HepG2 (cell line): Measurements from ENCODE around the gene CAMK2N2.

Source experiments
- ATF1 ChIP-seq: IDR thresholded peaks from 2 replicates; pipeline ENCODE4 v1.6.1; 2016; ENCODE audit warnings: mild to moderate bottlenecking, control low read depth
- ATM ChIP-seq: fragments of 450-650 bp; IDR thresholded peaks from 2 replicates; pipeline ENCODE4 v1.7.1; 2017; ENCODE audit warnings: mild to moderate bottlenecking, borderline replicate concordance
- FOXA1 ChIP-seq, 2 experiments: fragments of 450-650 bp in 1 of 2; sonication (generic) in 1 of 2; formaldehyde crosslinking in 1 of 2; IDR thresholded peaks; 2 replicates each; pipeline versions ENCODE4 v1.4.0 to v1.6.1; 2016 to 2020; ENCODE audit warnings: missing genetic modification reagents in 1 of 2
- FOXM1 ChIP-seq: sonication (generic); formaldehyde crosslinking; IDR thresholded peaks from 2 replicates; pipeline ENCODE4 v1.5.0; 2020; ENCODE audit warnings: missing genetic modification reagents
- KDM5A ChIP-seq: fragments of 200-600 bp; sonication (generic); IDR thresholded peaks from 2 replicates; pipeline ENCODE4 v1.7.0; 2018; ENCODE audit warnings: antibody characterized with exemption, mild to moderate bottlenecking, low read length, borderline replicate concordance
- MEIS2 ChIP-seq: sonication (generic); formaldehyde crosslinking; IDR thresholded peaks from 2 replicates; pipeline ENCODE4 v1.9.0; 2021; ENCODE audit warnings: mild to moderate bottlenecking, missing genetic modification reagents
- SMC3 ChIP-seq: IDR thresholded peaks from 2 replicates; pipeline ENCODE4 v1.6.1; 2011; ENCODE audit warnings: low read length, improper control_type of control experiment
- SP1 ChIP-seq, 2 experiments: fragments of 450-650 bp in 1 of 2; sonication (generic) in 1 of 2; formaldehyde crosslinking in 1 of 2; IDR thresholded peaks; 2 replicates each; pipeline versions ENCODE4 v1.4.0 to v1.6.1; 2016 to 2020; ENCODE audit warnings: missing genetic modification reagents in 1 of 2
- SRSF9 ChIP-seq: fragments of 200-400 bp; formaldehyde crosslinking; IDR thresholded peaks from 2 replicates; pipeline ENCODE4 v1.6.1; 2018; ENCODE audit warnings: borderline replicate concordance, mild to moderate bottlenecking, low read depth, low read length; ENCODE audit not compliant: insufficient read depth, poor library complexity, severe bottlenecking
- ZNF354B ChIP-seq: sonication (generic); formaldehyde crosslinking; IDR thresholded peaks from 2 replicates; pipeline ENCODE4 v1.8.0; 2022; ENCODE audit warnings: mild to moderate bottlenecking, missing genetic modification reagents
- ZNF619 ChIP-seq: sonication (generic); formaldehyde crosslinking; IDR thresholded peaks from 2 replicates; pipeline ENCODE4 v1.4.0; 2020; ENCODE audit warnings: mild to moderate bottlenecking, missing genetic modification reagents
- TF ChIP-seq, protein P1 (sequence below): sonication (generic); formaldehyde crosslinking; IDR thresholded peaks from 2 replicates; pipeline ENCODE4 v1.5.0; 2020; ENCODE audit warnings: mild to moderate bottlenecking, missing genetic modification reagents, moderate library complexity
- TF ChIP-seq, protein P2 (sequence below), 2 experiments: sonication (generic) in 1 of 2; formaldehyde crosslinking in 1 of 2; IDR thresholded peaks; 2 replicates each; pipeline versions ENCODE4 v1.5.1 to v1.6.1; 2011 to 2020; ENCODE audit warnings: borderline replicate concordance in 1 of 2, low read depth in 1 of 2, low read length in 1 of 2, mild to moderate bottlenecking in 1 of 2, missing genetic modification reagents in 1 of 2, moderate library complexity in 1 of 2
- TF ChIP-seq, protein P3 (sequence below): IDR thresholded peaks from 2 replicates; pipeline ENCODE4 v1.6.1; 2016; ENCODE audit warnings: missing compliant biosample characterization, missing genetic modification reagents, borderline replicate concordance

DNA sequence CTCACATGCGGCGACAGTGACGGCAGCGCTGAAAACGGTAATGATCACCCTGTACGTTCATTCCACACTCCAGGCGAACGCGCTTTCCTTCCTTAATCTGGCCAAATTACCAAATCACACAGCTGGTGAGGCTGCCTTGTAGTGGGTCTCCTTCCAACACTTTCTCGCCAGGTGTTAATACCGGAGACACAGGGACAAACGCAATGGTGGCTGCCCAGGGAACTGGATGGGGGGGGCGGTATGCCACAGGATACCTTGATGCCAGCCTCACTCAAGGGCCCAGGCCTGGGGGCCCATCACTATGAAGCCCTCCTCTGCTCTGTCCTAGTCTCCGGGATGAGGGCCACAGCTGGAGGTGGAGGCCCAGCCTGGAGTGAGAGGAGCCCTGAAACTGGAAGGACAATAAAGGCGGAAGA, 1.4 kb upstream of the CAMK2N2 start:
- no peak for TF ChIP-seq ZNF619 (CRISPR knock-in tag)
- TF ChIP-seq, protein P1, sequence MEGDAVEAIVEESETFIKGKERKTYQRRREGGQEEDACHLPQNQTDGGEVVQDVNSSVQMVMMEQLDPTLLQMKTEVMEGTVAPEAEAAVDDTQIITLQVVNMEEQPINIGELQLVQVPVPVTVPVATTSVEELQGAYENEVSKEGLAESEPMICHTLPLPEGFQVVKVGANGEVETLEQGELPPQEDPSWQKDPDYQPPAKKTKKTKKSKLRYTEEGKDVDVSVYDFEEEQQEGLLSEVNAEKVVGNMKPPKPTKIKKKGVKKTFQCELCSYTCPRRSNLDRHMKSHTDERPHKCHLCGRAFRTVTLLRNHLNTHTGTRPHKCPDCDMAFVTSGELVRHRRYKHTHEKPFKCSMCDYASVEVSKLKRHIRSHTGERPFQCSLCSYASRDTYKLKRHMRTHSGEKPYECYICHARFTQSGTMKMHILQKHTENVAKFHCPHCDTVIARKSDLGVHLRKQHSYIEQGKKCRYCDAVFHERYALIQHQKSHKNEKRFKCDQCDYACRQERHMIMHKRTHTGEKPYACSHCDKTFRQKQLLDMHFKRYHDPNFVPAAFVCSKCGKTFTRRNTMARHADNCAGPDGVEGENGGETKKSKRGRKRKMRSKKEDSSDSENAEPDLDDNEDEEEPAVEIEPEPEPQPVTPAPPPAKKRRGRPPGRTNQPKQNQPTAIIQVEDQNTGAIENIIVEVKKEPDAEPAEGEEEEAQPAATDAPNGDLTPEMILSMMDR (CRISPR knock-in tag), result no peak
- TF ChIP-seq SMC3, result no peak
- TF ChIP-seq, protein P2, sequence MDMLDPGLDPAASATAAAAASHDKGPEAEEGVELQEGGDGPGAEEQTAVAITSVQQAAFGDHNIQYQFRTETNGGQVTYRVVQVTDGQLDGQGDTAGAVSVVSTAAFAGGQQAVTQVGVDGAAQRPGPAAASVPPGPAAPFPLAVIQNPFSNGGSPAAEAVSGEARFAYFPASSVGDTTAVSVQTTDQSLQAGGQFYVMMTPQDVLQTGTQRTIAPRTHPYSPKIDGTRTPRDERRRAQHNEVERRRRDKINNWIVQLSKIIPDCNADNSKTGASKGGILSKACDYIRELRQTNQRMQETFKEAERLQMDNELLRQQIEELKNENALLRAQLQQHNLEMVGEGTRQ (IDR thresholded peaks at IDR 0.05; ENCODE audit: low read depth, low read length), result no peak
- TF ChIP-seq, protein P2 (CRISPR knock-in tag; IDR thresholded peaks at IDR 0.05; ENCODE audit: borderline replicate concordance), result no peak
- no peak for TF ChIP-seq ATF1 (CRISPR knock-in tag)
- TF ChIP-seq SP1 (IDR thresholded peaks at IDR 0.05), result no peak
- TF ChIP-seq SP1 (CRISPR knock-in tag; IDR thresholded peaks at IDR 0.05), result no peak
- TF ChIP-seq KDM5A, result no peak
- no peak for TF ChIP-seq ZNF354B (CRISPR knock-in tag)
- no peak for TF ChIP-seq FOXM1 (CRISPR knock-in tag)
- no peak for TF ChIP-seq MEIS2 (CRISPR knock-in tag)
- no peak for TF ChIP-seq SRSF9
- TF ChIP-seq, protein P3, sequence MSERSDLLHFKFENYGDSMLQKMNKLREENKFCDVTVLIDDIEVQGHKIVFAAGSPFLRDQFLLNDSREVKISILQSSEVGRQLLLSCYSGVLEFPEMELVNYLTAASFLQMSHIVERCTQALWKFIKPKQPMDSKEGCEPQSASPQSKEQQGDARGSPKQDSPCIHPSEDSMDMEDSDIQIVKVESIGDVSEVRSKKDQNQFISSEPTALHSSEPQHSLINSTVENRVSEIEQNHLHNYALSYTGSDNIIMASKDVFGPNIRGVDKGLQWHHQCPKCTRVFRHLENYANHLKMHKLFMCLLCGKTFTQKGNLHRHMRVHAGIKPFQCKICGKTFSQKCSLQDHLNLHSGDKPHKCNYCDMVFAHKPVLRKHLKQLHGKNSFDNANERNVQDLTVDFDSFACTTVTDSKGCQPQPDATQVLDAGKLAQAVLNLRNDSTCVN, result no peak
- TF ChIP-seq FOXA1 (IDR thresholded peaks at IDR 0.05), result no peak
- TF ChIP-seq FOXA1 (CRISPR knock-in tag; IDR thresholded peaks at IDR 0.05), result no peak
- no peak for TF ChIP-seq ATM
